Measurements from ENCODE around the gene KIF23.

GRCh38 chr15:69390575-69390974 lies 23.6 kb upstream of the KIF23 start:
- TF ChIP-seq CTCF (conservative IDR thresholded peaks at IDR 0.05 in 1 of 2, IDR thresholded peaks at IDR 0.05 in 1 of 2; ENCODE audit: low read depth in 1 of 2, low read length in 2 of 2), result no peak
- no peak for TF ChIP-seq EZH2 (IDR thresholded peaks at IDR 0.05; ENCODE audit: low read length, missing control alignments)

Measured in fibroblast of lung (primary cell).